Femur (tissue), 1 donor: Measurements from ENCODE around the gene MTNR1B.

Experiments used
- DNase-seq: peaks from one replicate; pipeline ENCODE4 v3.0.0-alpha.2; 2017

Gene MTNR1B

DNA sequence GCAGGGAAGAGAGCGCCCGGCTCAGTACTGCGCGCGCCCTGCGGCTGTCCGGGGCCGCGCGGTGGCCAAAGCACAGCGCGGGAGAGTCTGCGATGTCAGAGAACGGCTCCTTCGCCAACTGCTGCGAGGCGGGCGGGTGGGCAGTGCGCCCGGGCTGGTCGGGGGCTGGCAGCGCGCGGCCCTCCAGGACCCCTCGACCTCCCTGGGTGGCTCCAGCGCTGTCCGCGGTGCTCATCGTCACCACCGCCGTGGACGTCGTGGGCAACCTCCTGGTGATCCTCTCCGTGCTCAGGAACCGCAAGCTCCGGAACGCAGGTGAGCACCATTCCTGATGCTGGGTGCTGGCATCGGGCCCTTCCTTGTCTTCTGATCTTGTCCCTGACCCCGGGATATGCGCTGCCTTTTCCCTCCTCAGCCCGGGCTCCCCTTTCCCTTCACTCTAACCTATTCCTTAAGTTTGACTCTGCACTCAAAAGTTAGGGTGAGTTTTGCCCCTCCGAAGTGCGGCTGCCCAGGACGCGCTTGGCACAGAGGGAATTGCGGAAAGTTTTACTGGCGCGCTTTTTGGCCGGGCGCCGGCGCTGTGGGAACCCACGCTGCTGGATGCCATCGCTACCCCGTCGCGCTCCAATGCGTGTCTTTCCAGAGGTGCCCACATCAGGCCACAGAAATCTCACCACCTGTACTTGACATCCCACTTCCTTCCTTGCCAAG lies at the start of gene MTNR1B:
MTNR1B (plus strand) TSS at position 18 of the 714 bp plus-strand sequence; CDS start at position 93, 75 bp downstream.
- DNase-seq, result no peak

DNA sequence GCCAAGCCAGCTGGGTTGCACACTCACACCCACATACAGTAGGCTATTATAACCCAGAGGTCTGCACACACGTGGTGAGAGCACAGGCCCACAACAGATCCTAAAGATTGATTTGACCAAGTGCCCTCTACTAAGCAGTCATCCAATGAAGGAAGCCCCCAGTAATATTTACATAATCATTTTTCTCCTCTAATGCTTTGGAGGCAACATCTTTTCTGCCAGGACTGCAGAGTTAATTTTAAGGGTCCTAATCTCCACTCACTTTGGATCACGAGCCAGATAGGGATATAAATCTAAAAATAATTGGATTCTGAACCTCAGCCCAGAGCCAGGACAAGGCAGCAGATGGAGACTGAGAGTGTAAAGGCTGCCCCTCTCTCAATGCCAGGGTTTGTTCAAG lies 49.1 kb upstream of the MTNR1B start:
- no peak for DNase-seq

DNA sequence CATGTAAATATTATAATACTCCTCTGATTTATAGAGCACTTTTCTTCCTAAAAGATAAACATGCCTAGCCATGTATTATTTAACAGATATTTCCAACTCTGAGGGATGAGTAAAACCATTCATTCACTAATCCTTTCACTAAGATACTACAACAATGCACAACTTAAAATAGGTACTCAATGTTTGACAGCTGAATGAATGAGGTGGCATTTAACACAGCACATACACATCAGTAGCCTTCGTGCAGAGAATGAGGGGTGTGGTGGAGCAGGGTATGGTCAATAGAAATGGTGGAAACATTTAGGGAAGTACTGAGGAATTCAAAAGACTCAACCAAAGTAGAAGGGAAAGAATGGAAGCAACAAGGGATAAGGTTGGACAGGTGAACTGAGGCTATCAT lies 46.7 kb upstream of the MTNR1B start:
- no peak for DNase-seq

DNA sequence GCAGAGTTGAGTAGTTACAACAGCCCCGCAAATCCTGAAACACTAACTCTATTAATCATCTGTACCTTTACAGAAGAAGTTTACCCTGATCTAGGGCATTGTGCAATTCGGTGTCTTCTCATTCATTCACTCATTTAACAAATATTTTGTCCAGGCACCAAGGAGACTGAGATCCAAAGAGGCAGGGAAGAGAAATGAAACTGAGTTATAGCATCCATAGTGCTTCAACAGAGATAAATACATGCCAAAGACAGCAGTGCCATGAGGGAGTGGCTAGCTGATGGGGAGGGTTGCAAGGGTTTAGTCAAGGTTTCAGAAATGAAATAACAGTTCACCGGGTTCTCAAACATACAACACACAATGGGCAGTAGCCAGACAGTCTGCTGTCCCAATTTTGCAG lies 40.2 kb upstream of the MTNR1B start:
- DNase-seq, result no peak

DNA sequence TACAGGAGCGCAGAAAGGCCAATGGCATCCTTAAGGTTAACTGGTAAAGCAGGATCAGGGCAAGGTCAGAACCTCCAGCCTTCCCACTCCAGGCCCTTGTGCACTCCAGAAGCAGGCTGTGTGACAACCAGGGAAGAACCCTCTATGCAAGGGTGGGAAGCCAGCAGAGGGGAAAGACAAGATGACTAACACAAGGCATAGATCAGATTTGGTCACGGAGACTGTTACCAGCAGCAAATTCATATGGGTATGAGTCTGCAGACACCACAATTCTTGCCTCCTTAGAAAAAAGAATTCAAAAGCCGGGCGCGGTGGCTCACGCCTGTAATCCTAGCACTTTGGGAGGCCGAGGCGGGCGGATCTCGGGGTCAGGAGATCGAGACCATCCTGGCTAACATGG lies 39.8 kb upstream of the MTNR1B start:
- no peak for DNase-seq

DNA sequence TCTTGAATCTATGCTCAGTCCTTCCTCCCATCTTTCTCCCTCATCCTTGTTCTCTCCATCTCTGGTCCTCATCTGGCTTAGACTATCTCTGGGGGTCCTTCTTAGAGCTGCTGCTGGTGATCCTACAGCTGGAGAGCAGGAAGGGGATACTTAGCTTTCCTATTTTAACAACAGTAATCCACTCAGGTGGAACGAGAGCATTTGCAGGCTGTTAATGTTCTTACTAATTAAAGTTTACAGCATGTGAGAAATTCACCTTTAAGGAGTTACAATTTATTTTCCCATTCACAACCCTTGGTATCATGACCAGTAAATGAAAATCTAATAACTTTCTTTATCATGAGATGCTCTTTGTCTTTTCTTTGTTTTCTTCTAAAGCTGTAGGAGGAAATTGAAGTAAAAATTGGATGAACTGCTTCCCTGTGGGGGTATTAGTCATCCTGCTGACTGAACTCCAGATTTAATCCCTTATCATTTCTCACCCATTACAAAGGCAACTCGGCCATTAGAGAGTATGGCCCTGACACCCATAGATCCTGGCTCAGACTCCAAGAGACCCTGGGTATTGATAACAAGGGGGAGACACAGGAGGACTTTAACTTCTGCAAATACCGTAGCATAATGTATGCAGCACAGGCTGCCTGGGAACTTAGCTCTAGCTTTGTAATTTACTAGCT lies 37.6 kb upstream of the MTNR1B start:
- DNase-seq, result no peak

DNA sequence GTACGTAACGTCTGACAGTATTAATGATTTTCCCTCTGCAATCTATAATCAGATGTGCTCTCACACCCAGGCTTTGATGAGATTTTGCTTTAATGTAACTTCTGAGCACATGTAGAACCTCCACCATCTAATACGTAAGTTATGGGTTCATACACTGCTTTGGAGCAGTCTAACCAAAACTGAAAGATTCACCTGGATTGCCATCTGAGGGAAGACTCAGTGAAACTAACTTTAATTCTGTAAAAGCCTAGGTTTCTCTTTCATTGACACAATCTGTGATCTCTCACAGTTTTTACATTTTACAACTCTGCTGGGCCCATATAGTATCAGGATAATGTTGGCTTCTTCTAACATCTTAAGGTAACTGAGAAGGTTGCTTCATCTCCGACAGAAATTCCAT lies 30.1 kb upstream of the MTNR1B start:
- DNase-seq, result no peak

DNA sequence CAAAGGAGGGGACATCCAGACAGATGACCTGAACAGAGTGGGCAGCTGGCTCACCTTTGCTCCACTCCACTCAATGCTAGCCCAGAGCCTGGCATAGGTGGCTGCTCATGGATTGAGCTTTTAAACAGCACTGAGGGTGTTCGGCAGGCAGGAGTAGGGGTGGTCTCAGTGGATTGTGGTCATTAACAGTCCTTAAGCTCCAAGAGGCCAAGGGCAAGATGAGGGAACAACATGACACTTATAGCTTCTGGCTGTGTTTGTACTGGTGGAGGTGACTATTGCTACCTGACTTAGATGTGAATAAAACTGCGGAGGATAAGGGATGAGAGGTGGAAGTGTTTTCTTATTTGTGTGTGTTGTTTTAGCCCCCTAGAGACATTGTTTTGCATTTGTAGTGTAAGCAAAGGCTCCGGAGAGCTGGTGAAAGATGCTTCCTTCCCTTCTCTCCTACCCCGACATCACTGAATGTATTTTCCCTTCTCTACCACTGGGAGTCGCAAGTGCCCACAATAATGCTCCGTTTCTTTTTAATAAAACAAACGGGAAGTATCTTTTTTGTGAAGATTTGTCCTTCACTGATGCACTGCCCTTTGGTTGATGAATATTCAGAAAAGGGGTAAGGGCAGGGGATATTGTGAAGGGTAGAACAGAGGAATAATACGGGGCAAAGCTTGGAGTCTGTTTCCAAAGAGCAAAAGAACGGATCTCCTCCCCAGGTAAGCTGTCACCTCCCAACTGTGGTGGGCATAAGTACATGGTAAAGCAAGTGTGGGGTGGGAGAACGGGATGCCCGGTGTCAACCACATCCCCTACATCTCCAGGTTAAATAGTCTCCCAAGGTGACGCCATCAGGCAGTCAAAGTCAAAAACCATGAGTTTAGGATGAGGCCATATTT lies 27.5 kb upstream of the MTNR1B start:
- peak; percentile 25 for DNase-seq

DNA sequence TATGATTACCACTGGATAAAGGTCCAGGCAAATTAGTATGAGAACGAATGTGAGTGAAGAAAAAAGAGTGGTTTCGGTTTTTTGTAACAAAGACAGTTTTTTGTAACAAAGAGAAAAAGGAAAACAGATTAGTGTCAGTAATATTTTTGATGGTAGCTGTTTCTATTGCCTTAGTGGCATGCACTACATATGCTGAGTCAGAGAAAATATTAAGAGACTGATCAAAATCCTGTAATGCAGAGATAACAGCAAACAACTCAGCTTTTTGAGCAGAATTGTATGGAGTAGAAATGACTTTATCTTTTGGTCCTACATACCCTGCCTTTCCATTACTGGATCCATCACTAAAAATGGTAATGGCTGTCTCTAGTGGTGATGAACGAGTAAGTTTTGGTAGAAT lies 22.7 kb upstream of the MTNR1B start:
- DNase-seq, result no peak

DNA sequence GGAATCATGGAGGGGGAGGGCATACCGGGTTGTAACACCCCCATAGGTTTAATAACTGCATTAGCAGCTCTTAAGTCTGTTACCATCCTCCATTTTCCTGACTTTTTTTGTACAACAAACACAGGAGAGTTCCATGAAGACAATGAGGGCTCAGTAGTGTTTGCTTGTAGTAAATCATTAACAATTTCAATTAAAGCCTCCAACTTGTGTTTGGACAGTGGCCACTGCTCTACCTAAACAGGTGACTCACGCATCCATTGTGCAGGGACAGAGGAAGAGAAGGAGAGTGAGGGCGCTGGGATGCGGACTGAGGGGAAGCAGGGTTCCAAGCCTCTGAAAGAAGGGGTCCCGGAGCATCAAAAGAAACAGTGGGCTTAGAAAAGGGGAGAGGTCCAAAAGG lies 21.3 kb upstream of the MTNR1B start:
- DNase-seq, result no peak

DNA sequence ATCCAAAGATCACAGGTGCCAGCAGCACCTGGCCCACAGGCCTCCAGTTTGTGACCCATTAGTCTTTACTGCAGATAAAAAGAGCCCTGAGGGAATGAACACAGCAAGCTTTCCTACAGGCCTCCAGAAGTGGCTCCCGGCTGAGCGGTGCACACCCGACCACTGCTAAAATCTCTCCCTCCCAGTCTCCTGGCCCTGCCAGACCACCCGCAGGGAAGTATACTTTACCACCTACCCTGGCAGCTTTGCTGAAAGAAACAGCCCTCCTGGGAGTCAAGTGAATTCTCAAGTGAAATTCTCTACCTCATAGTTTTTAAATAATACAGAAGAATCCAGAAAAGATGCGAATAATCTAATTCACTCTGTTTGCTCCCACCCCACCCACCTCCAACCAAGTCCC lies 15.4 kb upstream of the MTNR1B start:
- DNase-seq, result no peak

DNA sequence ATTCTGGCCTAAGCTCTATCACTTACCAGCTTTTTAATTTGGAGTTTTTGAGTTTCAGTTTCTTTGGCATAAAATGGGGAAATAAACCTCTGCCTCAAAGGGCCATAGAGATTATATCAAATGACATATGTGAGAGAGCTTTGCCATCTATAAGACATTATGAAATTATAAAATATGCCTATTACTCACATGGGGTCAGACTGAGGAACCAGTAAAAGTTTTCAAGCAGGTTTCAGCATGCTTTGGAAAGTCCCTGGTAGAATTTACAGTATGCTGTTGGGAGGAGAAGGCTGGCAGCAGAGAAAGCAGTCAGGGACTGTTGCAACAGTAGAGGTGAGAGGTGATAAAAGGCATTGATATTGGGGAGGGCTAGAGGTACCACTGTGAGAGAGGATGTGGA lies 13.6 kb upstream of the MTNR1B start:
- DNase-seq, result no peak

DNA sequence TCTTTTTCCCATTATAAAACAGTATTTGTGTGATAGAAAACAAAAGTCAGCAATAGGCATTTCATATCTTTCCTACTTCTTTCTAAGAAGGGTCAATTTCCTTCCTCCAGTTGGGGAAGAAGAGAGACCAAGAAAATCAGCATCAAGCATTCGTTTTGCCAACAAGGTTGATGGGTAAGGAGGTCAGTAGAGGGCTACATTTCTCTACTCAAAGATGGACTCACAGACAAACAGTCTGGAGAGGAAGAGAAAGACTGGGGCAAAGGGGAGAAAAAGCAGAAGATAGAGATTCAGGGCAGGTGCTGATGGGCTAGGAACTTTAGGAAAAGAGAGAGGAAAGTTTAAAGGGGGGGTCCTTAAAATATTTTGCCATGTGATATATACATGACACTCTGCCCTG lies 8.6 kb upstream of the MTNR1B start:
- DNase-seq, result no peak

DNA sequence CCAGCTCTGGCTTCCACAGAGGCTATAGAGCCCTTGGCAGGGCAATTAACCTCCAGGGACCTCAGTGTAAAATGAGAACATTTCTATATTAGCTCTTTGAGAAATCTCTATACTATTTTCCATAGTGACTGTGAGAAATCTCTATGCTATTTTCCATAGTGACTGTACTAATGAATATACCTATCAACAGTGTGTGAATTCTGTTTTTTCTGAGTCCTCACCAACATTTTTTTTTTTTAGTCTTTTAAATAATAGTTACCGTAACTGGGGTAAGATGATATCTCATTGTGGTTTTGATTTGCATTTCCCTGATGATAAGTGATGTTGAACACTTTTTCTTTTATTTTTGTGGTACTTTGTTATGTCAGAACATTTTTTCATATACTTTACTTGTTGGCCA lies 7.0 kb upstream of the MTNR1B start:
- no peak for DNase-seq

DNA sequence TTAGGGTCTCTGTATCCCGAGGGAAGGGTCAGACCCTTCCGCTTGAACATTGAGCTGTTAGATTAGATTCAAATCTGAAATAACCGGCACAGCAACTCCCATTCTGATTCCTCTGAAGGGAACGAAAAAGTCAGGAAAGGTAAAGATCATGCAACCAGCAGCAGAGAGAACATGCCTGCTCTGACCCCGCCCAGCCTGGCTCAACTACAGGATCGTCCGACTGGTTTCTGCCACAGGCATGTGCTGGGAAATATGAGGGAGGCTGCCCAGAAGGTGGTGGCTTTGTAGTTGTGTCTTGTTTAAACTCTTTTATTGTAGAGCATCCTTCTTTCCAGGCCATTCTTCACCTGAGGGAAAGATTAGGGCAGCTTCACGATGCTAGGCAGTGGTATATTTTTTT lies 5.0 kb upstream of the MTNR1B start:
- DNase-seq, result no peak

DNA sequence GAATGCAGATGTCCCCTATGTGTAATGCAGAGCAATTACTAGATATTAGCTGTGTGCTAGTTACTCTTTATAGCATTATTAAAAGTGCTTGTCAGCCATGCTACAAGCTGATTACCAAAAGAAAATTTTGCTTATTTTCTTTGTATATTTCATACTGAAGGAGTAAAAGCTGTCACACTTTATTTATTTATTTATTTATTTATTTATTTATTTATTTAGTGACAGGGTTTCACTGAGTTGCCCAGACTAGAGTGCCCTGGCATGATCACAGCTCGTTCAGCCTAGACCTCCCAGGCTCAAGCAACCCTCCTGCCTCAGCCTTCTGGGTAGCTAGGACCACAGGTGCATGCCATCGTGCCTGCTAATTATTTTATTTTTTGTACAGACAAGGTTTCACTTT lies 4.3 kb upstream of the MTNR1B start:
- no peak for DNase-seq

DNA sequence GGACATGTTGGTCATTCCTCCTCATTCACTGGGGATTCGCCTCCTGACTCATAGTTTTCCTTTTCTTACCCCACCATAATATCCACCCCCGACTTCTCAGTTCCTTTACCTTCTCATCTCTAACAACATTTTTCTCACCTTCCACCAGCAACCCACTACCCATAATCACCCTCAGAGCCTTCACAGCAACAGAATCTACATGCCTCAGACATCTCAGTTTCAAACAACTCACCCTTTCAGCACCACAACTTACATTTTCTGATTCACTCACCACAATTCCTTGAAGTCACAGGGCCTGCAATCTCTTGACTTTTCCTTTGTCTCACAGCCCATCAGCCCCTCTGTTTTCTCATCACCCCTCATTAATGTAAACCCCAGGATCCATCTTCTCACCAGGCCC lies 2.3 kb upstream of the MTNR1B start:
- no peak for DNase-seq

DNA sequence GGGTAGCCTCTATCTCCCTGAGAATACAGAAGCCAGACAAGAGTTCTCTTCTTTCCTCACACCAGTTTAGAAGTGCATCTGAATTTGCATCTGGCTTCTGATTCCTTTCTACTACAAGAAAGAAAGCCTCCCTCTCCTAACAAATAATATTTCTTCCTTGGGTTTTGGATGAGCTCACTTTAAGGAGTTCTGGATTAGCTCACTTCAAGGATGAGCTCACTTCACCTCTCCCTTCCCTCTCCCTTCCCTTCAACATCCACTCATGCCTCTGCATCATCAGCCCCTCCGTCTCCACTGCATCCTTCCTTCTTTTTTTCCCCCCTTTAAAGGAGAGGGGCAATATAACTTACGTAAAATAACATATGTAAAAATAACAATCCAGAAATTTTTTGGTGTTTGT lies 1.6 kb upstream of the MTNR1B start:
- no peak for DNase-seq

DNA sequence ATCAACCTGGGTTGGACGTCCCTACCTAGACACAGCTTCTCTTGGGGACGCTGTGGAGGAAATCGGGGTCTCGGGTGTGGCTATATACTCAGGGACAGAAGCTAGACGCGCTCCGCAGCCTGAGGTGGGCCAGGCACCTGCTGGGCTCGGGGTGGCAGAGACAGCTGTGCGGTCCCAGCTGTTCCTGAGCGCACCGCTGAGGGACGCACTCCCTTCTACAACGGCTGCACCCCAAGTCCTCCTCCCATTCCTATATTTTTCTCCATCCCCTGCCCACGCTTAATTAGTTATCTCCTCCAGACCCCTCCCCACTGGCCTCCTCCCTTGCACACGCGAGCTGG lies 188 bp upstream of the MTNR1B start:
- DNase-seq, result no peak

DNA sequence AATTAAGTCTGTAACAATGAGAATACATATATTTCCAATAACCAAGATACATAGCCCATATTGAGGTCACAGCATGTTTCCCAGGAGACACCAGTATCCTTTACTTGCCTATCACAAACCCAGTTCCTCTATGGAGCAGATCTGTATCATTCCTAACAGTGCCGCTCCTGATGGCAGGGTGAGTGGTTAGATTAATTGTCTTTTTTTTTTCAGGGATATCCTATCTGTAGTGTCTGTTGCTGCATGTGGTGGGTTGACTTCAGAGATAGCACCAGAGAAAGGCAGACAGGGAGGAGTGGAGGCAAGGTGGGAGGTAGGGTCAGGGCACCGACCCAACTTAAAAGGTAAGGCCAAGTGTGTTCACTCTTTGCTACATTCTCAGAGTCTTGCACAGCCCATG lies 2.8 kb downstream of the MTNR1B start:
- DNase-seq, result no peak

DNA sequence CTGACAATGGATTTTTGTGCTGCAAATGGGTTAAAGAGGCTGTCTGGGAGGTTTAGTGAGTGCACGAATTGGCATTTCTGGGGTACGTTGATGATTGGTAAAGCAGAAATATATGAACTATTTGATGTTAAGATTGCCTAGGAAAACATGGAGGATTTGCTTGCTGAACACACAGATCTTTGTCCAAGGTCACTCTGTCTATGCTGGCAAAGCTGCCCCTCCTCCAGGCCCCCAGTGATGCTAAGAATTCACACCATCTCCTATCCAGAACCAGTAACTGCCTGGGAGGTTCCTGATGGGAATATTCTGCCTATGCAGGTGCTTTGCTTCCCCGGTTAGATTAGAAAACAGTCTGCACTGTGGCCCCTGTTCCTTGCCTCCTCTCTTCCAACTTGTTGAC lies 5.8 kb downstream of the MTNR1B start:
- no peak for DNase-seq

DNA sequence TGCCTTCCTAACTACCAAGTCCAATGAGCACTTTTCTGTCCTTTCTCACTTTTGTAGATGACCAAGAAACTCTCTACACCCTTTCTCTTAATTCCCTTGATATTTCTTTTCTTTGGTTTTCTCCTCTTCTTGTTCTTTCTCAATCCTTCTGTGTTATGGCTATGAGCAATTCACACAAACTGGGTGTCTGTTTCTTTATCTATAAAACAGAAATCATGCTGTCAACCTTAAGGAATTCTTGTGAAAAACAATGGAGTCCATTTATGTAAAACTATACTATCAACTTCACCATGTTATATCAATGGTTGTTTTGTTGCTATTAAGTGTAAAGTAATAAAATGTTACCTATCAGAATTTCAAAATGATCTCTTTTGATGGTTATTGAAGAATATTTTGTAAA lies 7.2 kb downstream of the MTNR1B start:
- DNase-seq, result no peak

DNA sequence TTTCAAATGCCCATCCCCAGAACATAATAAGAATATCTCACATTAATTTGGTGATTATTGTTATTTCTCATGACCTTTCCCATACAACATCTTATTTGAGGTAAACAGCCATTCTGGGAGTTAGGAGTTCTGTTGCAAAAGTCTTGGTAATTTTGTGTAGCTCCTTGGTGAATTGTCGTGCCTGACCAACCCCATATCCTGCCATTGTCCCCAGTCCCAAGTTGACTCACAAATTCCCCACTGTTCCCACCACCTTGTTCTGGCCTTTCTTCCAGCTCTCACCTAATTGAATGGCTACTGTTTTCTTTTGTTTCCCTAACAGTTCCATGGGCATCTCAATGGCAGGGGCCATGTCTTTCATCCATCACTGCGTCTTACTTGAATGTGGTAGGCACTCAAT lies 8.0 kb downstream of the MTNR1B start:
- no peak for DNase-seq
